ENCODE data around the gene PNO1.

PNO1 gene

DNA sequence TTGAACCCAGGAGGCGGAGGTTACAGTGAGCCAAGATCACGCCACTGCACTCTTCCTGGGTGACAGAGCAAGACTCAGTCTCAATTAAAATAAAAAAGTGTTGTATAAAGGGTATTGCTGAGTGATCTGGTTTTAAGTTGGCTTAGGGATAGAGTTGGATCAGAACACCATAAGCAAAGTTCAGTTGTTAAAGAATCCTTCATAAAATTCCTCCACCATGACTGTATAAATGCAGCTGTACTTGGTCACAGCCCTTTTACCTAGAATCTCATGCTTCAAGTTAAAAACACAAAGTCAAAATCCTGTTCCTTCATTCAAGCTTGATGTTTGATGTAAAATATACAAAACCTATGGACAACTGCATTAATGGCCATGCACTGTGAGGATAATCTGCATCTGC lies 33.4 kb upstream of the PNO1 start:
- Histone ChIP-seq H3K36me3 (ENCODE audit: insufficient read depth) (no peaks in the 10 kb centered on the region), H4K20me1 (ENCODE audit: insufficient read depth) (no peaks in the 10 kb centered on the region), H3K4me2 (no peak overlapping the region), H3K79me2 (ENCODE audit: insufficient read depth, low read depth) (no peaks in the 10 kb centered on the region), H3K9ac (no peak overlapping the region), H3K27ac (no peak overlapping the region), H2AFZ (ENCODE audit: low read depth) (no peak overlapping the region), H3K4me3 (IDR thresholded peaks at IDR 0.05; ENCODE audit: insufficient read depth, low read depth, low read length) (no peak overlapping the region), H3K4me1 (ENCODE audit: low read depth, poor library complexity, severe bottlenecking) (peaks cover 37% of the 10 kb centered on the region), H3K27me3 (ENCODE audit: insufficient read depth, low read depth) (no peaks in the 10 kb centered on the region)
- TF ChIP-seq CTCF (conservative IDR thresholded peaks at IDR 0.05; ENCODE audit: low read depth, low read length), result no peak

GRCh38 chr2:68125821-68126220 lies 31.9 kb upstream of the PNO1 start:
- Histone ChIP-seq H3K4me3 (IDR thresholded peaks at IDR 0.05; ENCODE audit: insufficient read depth, low read depth, low read length) (no peak overlapping the region), H3K9ac (no peak overlapping the region), H4K20me1 (ENCODE audit: insufficient read depth) (no peaks in the 10 kb centered on the region), H2AFZ (ENCODE audit: low read depth) (no peak overlapping the region), H3K79me2 (ENCODE audit: insufficient read depth, low read depth) (no peaks in the 10 kb centered on the region), H3K4me1 (ENCODE audit: low read depth, poor library complexity, severe bottlenecking) (peaks cover 34% of the 10 kb centered on the region), H3K27me3 (ENCODE audit: insufficient read depth, low read depth) (no peaks in the 10 kb centered on the region), H3K36me3 (ENCODE audit: insufficient read depth) (no peaks in the 10 kb centered on the region), H3K4me2 (no peak overlapping the region), H3K27ac (no peak overlapping the region)
- no peak for TF ChIP-seq CTCF (conservative IDR thresholded peaks at IDR 0.05; ENCODE audit: low read depth, low read length)

DNA sequence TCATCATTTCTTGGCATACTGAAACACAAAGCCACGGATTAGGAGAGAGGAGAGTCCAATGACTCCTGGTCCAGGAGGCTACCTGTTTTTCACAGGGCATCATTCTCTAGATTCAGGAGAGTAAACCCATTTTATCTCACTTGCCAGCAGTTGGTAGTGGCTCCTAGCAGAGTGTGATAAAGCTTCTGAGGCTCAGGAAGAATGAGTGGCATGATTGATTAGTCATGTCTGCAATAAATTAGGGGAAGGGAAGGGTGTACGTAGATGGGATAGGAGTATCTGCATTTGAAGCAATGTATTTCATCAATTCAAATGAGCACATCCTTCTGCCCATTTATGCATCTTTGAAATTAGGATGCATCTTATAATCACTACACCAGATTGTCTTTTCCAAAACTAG lies 31.1 kb upstream of the PNO1 start:
- Histone ChIP-seq H2AFZ (ENCODE audit: low read depth) (no peak overlapping the region), H3K4me2 (no peak overlapping the region), H3K27me3 (ENCODE audit: insufficient read depth, low read depth) (no peaks in the 10 kb centered on the region), H3K36me3 (ENCODE audit: insufficient read depth) (no peaks in the 10 kb centered on the region), H3K4me3 (IDR thresholded peaks at IDR 0.05; ENCODE audit: insufficient read depth, low read depth, low read length) (no peak overlapping the region), H3K27ac (no peak overlapping the region), H4K20me1 (ENCODE audit: insufficient read depth) (no peaks in the 10 kb centered on the region), H3K9ac (no peak overlapping the region), H3K4me1 (ENCODE audit: low read depth, poor library complexity, severe bottlenecking) (peaks cover 26% of the 10 kb centered on the region), H3K79me2 (ENCODE audit: insufficient read depth, low read depth) (no peaks in the 10 kb centered on the region)
- TF ChIP-seq CTCF (conservative IDR thresholded peaks at IDR 0.05; ENCODE audit: low read depth, low read length), result no peak

DNA sequence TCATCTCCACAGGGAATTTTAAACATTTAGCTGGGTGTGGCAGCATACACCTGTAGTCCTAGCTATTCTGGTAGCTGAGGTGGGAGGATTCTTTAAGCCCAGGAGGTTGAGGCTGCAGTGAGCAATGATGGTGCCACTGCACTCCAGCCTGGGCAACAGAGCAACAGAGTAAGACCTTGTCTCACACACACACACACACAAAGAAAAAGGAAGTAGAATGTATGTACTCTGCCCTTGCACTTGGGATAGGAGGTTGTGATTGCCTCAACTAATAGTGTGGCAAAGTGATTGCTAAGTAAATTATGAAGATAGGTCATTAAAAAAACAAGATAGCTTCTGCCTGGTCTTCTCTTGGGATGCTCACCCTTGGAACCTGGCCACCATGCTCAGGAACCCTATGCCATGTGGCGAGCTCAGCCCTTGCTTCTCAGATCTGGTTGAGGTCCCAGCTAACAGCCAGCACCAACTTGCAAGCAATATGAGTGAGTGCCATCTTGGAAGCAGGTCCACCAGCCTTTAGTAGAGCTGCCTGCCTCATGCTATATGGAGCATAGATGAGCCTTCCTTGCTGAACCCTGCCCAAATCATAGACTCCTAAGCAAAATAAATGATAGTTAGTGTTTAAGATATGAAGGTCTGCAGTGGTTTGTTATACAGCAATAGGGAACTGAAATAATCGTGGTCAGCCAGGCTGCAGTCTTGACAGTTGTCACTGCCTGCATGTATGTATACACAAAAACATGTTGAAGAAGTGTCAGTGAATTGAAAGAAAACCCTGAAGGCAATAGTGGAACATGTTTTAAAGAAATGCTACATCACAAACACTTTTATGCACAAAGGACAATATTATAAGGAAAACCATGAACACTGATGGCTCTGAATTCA lies 30.1 kb upstream of the PNO1 start:
- no peaks in the 10 kb centered on the region for H3K36me3 ChIP-seq (ENCODE audit: insufficient read depth)
- H3K27ac ChIP-seq, result no peak overlapping the region
- no peak for TF ChIP-seq CTCF (conservative IDR thresholded peaks at IDR 0.05; ENCODE audit: low read depth, low read length)
- H3K9ac ChIP-seq, result no peak overlapping the region
- no peaks in the 10 kb centered on the region for H3K27me3 ChIP-seq (ENCODE audit: insufficient read depth, low read depth)
- H3K4me3 ChIP-seq (IDR thresholded peaks at IDR 0.05; ENCODE audit: insufficient read depth, low read depth, low read length), result no peak overlapping the region
- H3K4me2 ChIP-seq, result 0 out of 2 replicates have a peak overlapping the region, but pooled peaks have one; percentile 8
- no peak overlapping the region for H2AFZ ChIP-seq (ENCODE audit: low read depth)
- peaks cover 16% of the 10 kb centered on the region for H3K4me1 ChIP-seq (ENCODE audit: low read depth, poor library complexity, severe bottlenecking)
- H3K79me2 ChIP-seq (ENCODE audit: insufficient read depth, low read depth), result no peaks in the 10 kb centered on the region
- no peaks in the 10 kb centered on the region for H4K20me1 ChIP-seq (ENCODE audit: insufficient read depth)
